HL-60 (cell line): ENCODE measurements around the gene RTN4RL1.

Source experiments
- DNase-seq, 2 experiments: peaks; one replicate each; pipeline ENCODE4 v3.0.0-alpha.2; 2010 to 2020; ENCODE audit warnings: low read depth in 1 of 2, low spot score in 1 of 2
- H3K27ac ChIP-seq: fragments of 250-450 bp; sonication (Bioruptor Pico); replicated peaks from 2 replicates; pipeline ENCODE4 v1.5.1; 2020; ENCODE audit warnings: mild to moderate bottlenecking, moderate library complexity
- H3K27me3 ChIP-seq: fragments of 250-450 bp; sonication (Bioruptor Pico); 2 replicates; pipeline ENCODE4 v1.5.1; 2021; ENCODE audit warnings: mild to moderate bottlenecking, moderate library complexity; ENCODE audit not compliant: insufficient read depth, poor library complexity, severe bottlenecking
- H3K4me3 ChIP-seq: replicated peaks from 2 replicates; pipeline ENCODE4 v1.5.1; 2011; ENCODE audit warnings: mild to moderate bottlenecking, control low read depth, low read length; ENCODE audit not compliant: insufficient read depth
- CTCF ChIP-seq: IDR thresholded peaks from one replicate; pipeline ENCODE4 v1.5.1; 2011; ENCODE audit warnings: low read length, control low read depth, inconsistent platforms; ENCODE audit not compliant: insufficient read depth
- GABPA ChIP-seq: IDR thresholded peaks from 2 replicates; pipeline ENCODE4 v1.6.1; 2012; ENCODE audit warnings: low read depth
- POLR2AphosphoS5 ChIP-seq: IDR thresholded peaks from 2 replicates; pipeline ENCODE4 v1.6.1; 2012; ENCODE audit warnings: low read depth
- SPI1 ChIP-seq: IDR thresholded peaks from 2 replicates; pipeline ENCODE4 v1.6.1; 2012; ENCODE audit warnings: low read depth, mild to moderate bottlenecking, borderline replicate concordance
- TF ChIP-seq, protein P1 (sequence below): IDR thresholded peaks from 2 replicates; pipeline ENCODE4 v1.6.1; 2012; ENCODE audit warnings: low read depth; ENCODE audit not compliant: insufficient replicate concordance

Gene RTN4RL1

DNA sequence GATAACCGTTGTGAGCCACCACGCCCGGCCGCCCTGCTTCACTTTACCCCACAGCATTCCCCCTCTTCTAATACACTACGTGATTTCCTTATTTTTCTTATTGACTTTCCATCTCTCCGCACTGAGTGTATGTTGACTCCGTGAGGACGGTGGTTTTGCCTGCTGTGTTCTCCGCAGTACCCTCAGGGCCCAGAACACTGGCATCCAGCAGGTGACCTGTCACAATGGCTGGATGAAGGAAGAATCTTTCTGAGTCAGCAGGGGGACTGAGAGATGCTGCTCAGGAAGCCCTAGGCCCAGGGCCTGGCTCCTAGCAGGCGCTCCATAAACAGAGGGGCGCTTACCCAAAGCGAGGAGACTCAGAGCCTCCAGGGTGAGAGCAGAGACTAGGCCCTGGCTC lies 79.5 kb downstream of the RTN4RL1 start:
- Histone ChIP-seq H3K27ac (no peak overlapping the region), H3K27me3 (no peaks in the 10 kb centered on the region), H3K4me3 (no peak overlapping the region)
- TF ChIP-seq SPI1 (no peak), GABPA (no peak), CTCF (no peak), POLR2AphosphoS5 (no peak)
- TF ChIP-seq, protein P1, sequence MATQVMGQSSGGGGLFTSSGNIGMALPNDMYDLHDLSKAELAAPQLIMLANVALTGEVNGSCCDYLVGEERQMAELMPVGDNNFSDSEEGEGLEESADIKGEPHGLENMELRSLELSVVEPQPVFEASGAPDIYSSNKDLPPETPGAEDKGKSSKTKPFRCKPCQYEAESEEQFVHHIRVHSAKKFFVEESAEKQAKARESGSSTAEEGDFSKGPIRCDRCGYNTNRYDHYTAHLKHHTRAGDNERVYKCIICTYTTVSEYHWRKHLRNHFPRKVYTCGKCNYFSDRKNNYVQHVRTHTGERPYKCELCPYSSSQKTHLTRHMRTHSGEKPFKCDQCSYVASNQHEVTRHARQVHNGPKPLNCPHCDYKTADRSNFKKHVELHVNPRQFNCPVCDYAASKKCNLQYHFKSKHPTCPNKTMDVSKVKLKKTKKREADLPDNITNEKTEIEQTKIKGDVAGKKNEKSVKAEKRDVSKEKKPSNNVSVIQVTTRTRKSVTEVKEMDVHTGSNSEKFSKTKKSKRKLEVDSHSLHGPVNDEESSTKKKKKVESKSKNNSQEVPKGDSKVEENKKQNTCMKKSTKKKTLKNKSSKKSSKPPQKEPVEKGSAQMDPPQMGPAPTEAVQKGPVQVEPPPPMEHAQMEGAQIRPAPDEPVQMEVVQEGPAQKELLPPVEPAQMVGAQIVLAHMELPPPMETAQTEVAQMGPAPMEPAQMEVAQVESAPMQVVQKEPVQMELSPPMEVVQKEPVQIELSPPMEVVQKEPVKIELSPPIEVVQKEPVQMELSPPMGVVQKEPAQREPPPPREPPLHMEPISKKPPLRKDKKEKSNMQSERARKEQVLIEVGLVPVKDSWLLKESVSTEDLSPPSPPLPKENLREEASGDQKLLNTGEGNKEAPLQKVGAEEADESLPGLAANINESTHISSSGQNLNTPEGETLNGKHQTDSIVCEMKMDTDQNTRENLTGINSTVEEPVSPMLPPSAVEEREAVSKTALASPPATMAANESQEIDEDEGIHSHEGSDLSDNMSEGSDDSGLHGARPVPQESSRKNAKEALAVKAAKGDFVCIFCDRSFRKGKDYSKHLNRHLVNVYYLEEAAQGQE: no peak
- no peak for DNase-seq

GRCh38 chr17:1943436-1943831 lies 81.7 kb downstream of the RTN4RL1 start:
- DNase-seq: no peak
- Histone ChIP-seq H3K27ac (no peak overlapping the region), H3K4me3 (no peak overlapping the region), H3K27me3 (no peaks in the 10 kb centered on the region)
- TF ChIP-seq CTCF (no peak), POLR2AphosphoS5 (no peak), GABPA (no peak), SPI1 (no peak)
- TF ChIP-seq, protein P1: no peak

GRCh38 chr17:1942666-1943435 lies 82.3 kb downstream of the RTN4RL1 start:
- no peak for DNase-seq
- H3K4me3 ChIP-seq: no peak overlapping the region
- TF ChIP-seq GABPA (no peak), POLR2AphosphoS5 (no peak)
- TF ChIP-seq, protein P1: no peak

GRCh38 chr17:1942066-1942365 lies 83.1 kb downstream of the RTN4RL1 start:
- no peak overlapping the region for H3K4me3 ChIP-seq
- DNase-seq: no peak
- no peak overlapping the region for H3K27ac ChIP-seq
- TF ChIP-seq, protein P1: no peak
- TF ChIP-seq CTCF: no peak
- no peak for TF ChIP-seq GABPA
- no peak for TF ChIP-seq POLR2AphosphoS5
- TF ChIP-seq SPI1: no peak
- no peaks in the 10 kb centered on the region for H3K27me3 ChIP-seq

More at GRCh38 chr17:1942666-1943435, 82.3 kb downstream of the RTN4RL1 start:
- Histone ChIP-seq H3K27me3 (no peaks in the 10 kb centered on the region), H3K27ac (no peak overlapping the region)
